Measurements from ENCODE around the gene METTL3. TPM values are rescaled to one million over a fixed set of nuclear protein-coding genes. Genes with fewer than 3 reads are reported as not detected.

Gene METTL3
- total RNA-seq, 4 donors from 2014 or later, result 45.3 to 65.4 (median 58.6) TPM

GRCh38 chr14:21506557-21506956, 4.6 kb downstream of the METTL3 start:
- 89% methylated on average over 2 of the region's 2 CpGs for WGBS, 2 donors
- no peak for TF ChIP-seq POLR2A (IDR thresholded peaks at IDR 0.05)
- TF ChIP-seq, protein P1, sequence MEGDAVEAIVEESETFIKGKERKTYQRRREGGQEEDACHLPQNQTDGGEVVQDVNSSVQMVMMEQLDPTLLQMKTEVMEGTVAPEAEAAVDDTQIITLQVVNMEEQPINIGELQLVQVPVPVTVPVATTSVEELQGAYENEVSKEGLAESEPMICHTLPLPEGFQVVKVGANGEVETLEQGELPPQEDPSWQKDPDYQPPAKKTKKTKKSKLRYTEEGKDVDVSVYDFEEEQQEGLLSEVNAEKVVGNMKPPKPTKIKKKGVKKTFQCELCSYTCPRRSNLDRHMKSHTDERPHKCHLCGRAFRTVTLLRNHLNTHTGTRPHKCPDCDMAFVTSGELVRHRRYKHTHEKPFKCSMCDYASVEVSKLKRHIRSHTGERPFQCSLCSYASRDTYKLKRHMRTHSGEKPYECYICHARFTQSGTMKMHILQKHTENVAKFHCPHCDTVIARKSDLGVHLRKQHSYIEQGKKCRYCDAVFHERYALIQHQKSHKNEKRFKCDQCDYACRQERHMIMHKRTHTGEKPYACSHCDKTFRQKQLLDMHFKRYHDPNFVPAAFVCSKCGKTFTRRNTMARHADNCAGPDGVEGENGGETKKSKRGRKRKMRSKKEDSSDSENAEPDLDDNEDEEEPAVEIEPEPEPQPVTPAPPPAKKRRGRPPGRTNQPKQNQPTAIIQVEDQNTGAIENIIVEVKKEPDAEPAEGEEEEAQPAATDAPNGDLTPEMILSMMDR (IDR thresholded peaks at IDR 0.05), result no peak
- TF ChIP-seq EP300 (IDR thresholded peaks at IDR 0.05), result no peak
- DNase-seq (ENCODE audit: low spot score in 2 of 2), result no peak

GRCh38 chr14:21505012-21505553, 6.1 kb downstream of the METTL3 start:
- Histone ChIP-seq H3K4me1 (peaks cover 0 to 28% (median 10%) of the 10 kb centered on the region in 4 donors), H3K9me3 (no peaks in the 10 kb centered on the region), H3K36me3 (peaks cover 2 to 61% (median 11%) of the 10 kb centered on the region in 3 donors), H3K4me3 (no peak overlapping the region), H3K27me3 (no peaks in the 10 kb centered on the region), H3K27ac (no peak overlapping the region)
- TF ChIP-seq, protein P1 (IDR thresholded peaks at IDR 0.05), result no peak
- TF ChIP-seq EP300 (IDR thresholded peaks at IDR 0.05) (no peak), POLR2A (IDR thresholded peaks at IDR 0.05) (no peak)
- DNase-seq (ENCODE audit: low spot score in 2 of 2), result no peak

More at GRCh38 chr14:21506557-21506956, 4.6 kb downstream of the METTL3 start:
- H3K4me3 ChIP-seq, result no peak overlapping the region
- H3K4me1 ChIP-seq, result peaks cover 0 to 33% (median 12%) of the 10 kb centered on the region in 4 donors
- no peaks in the 10 kb centered on the region for H3K27me3 ChIP-seq
- H3K9me3 ChIP-seq, result no peaks in the 10 kb centered on the region
- peaks cover 0 to 46% (median 11%) of the 10 kb centered on the region in 3 donors for H3K36me3 ChIP-seq
- H3K27ac ChIP-seq, result no peak overlapping the region

GRCh38 chr14:21503376-21503775, 7.8 kb downstream of the METTL3 start:
- peaks cover 0 to 14% (median 0%) of the 10 kb centered on the region in 4 donors for H3K4me1 ChIP-seq
- H3K27me3 ChIP-seq, result no peaks in the 10 kb centered on the region
- no peak for DNase-seq (ENCODE audit: low spot score in 2 of 2)
- H3K27ac ChIP-seq, result no peak overlapping the region
- no peaks in the 10 kb centered on the region for H3K9me3 ChIP-seq
- H3K4me3 ChIP-seq, result no peak overlapping the region
- WGBS, 2 donors, result 92% methylated on average over 4 of the region's 4 CpGs
- peaks cover 2 to 69% (median 11%) of the 10 kb centered on the region in 3 donors for H3K36me3 ChIP-seq
- TF ChIP-seq EP300 (IDR thresholded peaks at IDR 0.05), result no peak
- TF ChIP-seq, protein P1 (IDR thresholded peaks at IDR 0.05), result no peak

DNA sequence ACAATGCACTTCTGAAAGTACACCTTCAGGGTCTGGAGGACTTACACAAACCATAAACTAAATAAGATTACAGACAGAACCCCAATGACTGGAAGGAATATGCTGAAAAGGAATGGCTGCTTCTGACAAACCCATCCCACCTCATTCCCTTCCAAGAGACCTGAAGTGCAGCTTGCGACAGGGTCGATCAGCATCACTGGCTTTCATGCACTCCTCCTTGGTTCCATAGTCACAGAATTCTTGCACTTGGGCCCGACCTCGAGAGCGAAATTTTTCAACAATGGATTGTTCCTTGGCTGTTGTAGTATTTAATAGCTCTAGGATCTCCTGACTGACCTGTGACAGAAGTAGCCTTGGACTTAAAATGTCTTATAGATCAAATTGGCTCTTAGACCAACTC, 9.6 kb downstream of the METTL3 start:
- WGBS, 2 donors, result 88 to 89% methylated on average over 5 of the region's 5 CpGs
- peaks cover 0 to 14% (median 0%) of the 10 kb centered on the region in 4 donors for H3K4me1 ChIP-seq
- TF ChIP-seq POLR2A (IDR thresholded peaks at IDR 0.05), result no peak
- TF ChIP-seq, protein P1 (IDR thresholded peaks at IDR 0.05), result no peak
- TF ChIP-seq EP300 (IDR thresholded peaks at IDR 0.05), result no peak
- no peaks in the 10 kb centered on the region for H3K9me3 ChIP-seq
- H3K27me3 ChIP-seq, result no peaks in the 10 kb centered on the region
- no peak for DNase-seq (ENCODE audit: low spot score in 2 of 2)
- H3K4me3 ChIP-seq, result no peak overlapping the region
- H3K27ac ChIP-seq, result no peak overlapping the region
- peaks cover 2 to 71% (median 10%) of the 10 kb centered on the region in 3 donors for H3K36me3 ChIP-seq

GRCh38 chr14:21498540-21499526, 12.3 kb downstream of the METTL3 start:
- Histone ChIP-seq H3K27ac (no peak overlapping the region), H3K27me3 (no peaks in the 10 kb centered on the region), H3K4me3 (no peak overlapping the region), H3K9me3 (no peaks in the 10 kb centered on the region), H3K36me3 (peaks cover 2 to 97% (median 25%) of the 10 kb centered on the region in 3 donors), H3K4me1 (peaks cover 0 to 1% (median 0%) of the 10 kb centered on the region in 4 donors)
- TF ChIP-seq, protein P1 (IDR thresholded peaks at IDR 0.05), result peak in 4 of 5 experiments; percentile 28 to 63 (median 36)
- TF ChIP-seq EP300 (IDR thresholded peaks at IDR 0.05) (no peak), POLR2A (IDR thresholded peaks at IDR 0.05) (no peak)
- peak in 1 of 2 donors; percentile 63 for DNase-seq (ENCODE audit: low spot score in 2 of 2)
- 58 to 63% methylated on average over 5 of the region's 5 CpGs for WGBS, 2 donors

Measured in tibial nerve (tissue), 4 donors.